Measurements from ENCODE around the gene ZMIZ1.

DNA sequence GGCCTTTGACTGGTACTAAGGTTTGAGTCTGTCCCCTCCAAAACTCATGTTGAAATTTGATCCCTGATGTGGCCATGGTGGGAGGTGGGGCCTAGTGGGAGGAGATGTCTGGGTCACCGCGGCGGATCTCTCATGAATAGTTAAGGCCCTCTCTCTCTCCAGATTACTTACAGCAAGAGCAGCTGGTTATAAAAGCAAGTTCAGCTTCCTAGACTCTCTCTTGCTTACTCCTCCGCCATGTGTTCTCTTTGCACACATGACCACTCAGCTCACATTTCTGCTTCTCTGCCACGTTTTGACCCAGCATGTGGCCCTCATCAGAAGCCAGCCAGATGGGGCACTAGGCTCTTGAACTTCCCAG is 29.9 kb upstream of the ZMIZ1 start:
- no peak for TF ChIP-seq POLR2A (IDR thresholded peaks at IDR 0.05)
- no peak for TF ChIP-seq CTCF (IDR thresholded peaks at IDR 0.05)
